HG03066 (cell line): ENCODE measurements around the gene TM4SF4.

Experiments used
- ATAC-seq: cut with Tn5 transposase; IDR thresholded peaks from one replicate; pipeline ENCODE4 v1.9.1; 2021; ENCODE audit warnings: low read depth; ENCODE audit not compliant: unreplicated experiment

Gene TM4SF4

DNA sequence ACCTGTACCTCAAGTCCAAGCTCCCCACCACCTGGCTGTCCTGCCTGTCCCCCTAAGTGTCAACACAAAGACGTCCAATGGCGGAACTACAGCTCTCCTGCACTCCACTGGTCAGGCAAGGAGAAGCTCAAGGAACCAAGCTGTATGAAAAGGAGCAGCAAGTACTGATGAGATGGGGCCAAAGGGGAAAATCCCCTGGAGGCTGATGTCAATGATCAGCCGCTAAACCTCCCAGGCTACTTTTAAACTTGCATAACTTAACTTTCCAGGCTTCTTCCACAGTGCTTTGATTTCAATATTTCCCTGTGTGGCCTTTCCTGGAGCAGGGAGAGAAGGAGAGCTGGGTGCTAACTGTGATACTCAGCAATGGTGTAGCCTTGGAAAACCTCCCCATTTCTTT, 35.0 kb downstream of the TM4SF4 start:
- ATAC-seq, result no peak

DNA sequence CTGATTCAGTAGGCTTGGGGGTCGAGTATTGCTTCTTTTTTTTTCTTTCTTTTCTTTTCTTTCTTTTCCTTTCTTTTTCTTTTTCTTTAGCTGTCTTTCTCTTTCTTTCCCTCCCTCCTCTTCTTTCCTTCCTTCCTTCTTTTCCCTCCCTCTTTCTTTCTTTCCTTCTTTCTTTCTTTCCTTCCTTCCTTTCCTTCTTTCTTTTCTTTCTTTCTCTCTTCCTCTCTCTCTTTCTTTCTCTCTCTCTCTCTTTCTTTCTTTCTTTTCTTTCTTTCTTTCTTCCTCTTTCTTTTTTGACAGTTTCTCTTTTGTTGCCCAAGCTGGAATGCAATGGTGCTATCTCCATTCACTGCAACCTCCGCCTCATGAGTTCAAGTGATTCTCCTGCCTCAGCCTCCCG, 36.0 kb downstream of the TM4SF4 start:
- ATAC-seq, result no peak

DNA sequence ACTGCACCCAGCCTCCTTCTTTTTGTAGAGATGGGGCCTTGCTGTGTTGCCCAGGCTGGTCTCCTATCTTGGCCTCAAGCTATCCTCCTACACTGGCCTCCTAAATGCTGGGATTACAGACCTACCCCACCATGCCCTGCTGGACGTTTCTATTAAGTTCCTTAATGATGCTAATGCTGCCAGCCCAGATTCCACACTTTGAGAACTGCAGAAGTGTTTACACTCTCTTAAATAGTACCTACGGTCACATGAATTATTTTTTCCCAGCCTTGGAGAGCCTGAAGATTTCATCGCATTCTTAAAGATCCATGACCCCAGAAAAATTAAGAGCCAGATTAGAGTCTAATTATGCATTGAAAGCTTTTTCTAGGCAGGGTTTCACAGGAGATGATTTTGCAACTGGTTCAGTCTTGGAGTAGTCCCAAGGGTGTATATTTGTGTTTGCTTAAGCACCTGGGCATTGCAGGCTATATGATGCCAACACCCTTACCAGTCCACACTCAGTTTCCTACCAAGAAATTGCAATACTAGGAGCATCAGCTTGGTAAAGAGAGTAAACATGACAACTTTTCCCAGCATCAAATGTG, 36.6 kb downstream of the TM4SF4 start:
- ATAC-seq, result no peak

DNA sequence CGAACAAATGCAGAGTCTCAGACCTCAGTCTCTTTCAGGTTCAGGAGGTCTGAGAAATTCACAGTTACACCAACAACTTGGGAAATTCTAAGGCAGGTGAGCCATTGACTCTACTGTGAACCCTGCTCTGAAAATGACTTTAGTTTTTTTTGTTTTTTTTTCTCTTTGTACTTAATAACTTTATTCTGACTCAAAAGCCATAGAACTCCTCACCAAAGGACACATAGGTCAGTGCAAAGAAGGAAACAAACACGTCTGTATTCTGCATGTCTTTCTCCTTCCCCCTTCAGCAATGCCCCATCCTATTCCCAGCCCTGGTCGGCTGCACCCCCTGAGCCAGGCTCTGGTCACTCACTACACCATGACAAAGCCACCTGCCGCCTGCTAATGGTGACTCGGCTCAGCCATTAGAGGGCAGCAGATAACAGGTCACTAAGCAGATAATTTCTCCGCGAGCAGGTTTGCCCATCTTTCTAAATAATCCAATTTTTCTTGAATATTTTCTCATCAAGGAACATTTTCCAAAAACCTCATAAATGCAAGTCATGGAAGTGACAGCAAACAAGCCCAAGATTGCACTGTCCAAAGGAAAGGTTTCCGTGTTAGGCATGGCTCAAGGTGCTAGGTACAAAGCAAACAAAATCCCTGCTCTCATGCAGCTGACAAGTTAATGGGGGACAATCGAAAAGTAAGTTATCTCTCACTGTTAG, 37.7 kb downstream of the TM4SF4 start:
- peak; percentile 88 for ATAC-seq

DNA sequence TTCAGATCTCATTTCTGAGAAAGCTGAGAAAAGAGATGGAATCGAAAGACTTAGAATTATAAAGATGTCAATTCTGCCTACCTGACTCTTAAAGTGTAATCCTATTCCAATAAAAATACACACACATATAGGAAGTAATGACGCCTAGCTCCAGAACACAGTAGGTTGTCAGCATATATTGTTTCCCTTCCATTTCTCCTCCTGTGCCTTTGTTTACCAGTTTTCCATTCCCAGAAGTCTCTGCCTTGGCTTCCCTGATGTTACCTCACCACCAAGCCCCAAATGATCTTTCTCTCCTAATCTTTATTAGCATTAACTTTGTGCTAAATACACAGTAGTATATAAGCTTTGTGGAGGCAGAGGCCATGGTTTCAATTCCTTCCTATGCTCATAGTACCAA, 40.0 kb downstream of the TM4SF4 start:
- no peak for ATAC-seq

DNA sequence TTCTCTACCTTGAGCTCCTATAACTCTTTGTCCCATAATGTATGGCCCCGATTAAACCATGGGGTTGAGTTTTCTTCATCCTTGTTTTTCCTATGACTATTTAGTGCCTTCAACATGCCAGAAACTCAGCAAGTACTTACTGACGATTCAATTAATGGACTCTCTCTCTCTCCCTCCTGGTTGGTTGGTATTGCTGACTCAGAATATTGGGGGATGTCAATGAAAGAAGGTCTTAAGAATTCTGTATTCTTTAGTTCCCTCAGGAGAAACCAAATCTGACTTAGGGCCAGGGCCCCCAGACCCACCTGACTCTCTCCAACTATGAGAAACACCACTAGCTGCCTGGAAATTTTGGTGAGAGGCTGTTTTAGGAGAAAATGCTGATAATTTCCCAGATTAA, 40.8 kb downstream of the TM4SF4 start:
- ATAC-seq, result no peak

DNA sequence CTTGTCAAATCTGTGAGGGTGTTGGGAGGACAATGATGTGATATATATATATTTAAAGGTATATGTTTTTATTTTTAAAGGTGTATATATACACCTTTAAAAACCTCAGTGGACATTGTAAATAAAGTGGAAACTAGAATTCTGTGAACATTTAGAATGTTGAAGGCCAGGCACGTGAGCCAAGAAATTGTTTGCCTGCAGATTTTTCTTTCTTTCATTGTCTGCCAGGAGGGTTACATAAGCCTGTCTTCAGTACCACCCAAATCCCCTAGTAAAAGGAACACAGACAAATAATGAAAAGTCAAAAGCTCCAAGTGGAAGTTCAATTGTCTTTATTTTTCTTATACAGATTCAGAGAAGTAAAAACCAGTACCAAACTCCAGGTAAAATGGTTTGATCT, 42.4 kb downstream of the TM4SF4 start:
- ATAC-seq, result no peak

DNA sequence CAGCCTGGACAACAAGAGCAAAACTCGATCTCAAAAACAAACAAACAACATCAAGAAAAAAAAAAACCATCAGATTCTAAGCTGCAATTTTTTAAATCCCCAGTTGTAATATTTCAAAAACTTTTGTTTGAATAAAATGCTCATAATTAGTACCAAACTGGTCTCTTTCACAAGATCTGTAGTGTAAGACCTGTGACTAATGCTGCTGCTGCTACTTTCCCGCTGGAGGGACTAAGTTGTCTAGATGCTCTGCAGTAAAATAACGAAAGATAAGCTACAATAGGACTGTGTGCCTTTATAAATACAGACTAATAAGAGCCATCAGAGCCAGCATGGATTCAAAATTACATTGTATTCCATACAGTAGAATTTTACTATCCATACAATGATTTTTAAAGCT, 45.4 kb downstream of the TM4SF4 start:
- ATAC-seq, result no peak

DNA sequence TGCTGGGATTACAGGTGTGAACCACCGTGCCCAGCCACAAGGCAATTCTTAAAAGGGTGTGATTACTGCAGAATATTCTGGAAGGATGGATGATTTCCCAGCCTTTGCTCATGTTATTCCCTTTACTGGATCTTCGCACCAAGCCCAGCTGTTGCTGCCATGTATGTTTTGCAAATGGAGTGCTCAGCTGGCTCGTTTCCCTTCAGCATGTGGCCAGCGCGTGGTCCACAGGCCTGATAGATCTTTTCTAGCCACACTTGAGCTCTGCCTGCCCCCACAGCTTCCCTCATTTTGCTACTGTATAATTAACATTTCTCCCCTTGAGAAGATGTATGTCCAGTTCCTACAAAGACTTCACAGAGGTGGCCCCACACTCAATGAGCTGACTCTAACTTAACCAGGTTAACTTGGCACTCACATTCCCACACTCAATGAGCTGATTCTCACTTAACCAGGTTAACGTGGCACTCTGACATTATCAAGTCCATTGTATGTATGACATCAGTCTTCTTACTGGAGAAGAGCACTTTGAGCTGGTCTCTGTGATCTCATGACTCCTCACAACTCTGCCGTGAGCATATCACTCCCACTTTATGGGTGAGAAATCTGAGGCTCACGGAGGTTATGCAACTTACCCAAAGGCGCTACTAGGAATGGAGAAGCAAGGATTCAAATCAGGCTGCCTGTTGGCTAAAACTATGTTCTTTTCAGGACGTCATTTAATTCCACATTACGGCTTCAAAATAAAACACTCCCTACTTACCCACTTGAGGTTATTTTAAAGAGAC, 49.2 kb downstream of the TM4SF4 start:
- ATAC-seq, result no peak

DNA sequence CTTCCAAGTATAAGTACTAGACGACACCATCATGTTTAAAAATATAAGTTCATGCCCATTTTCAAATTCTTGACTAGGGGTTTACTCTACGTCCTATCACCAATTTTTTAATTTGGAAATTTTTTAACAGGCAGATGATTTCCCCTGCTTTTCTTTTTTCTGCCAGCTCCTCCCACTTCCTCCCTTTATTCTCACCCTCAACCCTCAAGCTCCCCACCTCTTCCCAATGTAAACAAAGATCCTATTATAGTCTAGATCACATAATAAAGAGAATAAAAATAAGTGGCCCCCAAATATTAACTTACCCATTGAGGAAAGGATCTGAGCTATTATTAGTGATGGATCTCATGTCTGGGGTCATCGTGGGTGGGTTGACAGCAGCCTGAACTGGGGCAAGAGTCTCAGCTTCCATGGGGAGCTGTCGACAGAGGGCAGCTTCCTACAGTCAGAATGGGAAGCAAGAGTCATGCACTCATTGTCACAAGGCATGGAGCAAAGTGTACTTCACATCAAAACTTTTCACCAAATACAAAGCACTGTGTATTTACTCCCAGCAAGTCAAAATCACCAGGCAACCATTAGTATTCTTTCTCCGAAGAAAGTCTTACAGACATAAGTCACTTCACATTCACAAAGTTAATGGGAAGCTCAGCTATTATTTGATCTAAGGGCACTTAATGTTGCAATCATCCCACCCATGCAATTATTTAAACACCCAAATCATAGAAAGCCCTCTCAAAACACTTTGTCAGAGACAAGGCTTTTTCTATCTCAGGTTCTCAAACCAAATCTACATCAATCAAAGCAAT, 53.2 kb downstream of the TM4SF4 start:
- no peak for ATAC-seq

DNA sequence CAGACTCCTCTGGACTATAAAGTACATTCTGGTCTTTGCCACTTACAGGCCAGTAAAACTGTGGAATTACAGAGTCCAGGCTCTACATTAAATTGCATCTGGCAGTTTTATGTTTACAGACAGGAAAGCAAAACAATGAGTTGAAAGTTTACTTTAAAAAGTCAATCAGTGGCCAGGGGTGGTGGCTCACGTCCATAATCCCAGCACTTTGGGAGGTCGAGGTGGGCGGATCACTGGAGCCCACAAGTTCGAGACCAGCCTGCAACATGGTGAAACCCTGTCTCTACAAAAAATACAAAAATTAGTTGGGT, 53.8 kb downstream of the TM4SF4 start:
- ATAC-seq, result no peak

DNA sequence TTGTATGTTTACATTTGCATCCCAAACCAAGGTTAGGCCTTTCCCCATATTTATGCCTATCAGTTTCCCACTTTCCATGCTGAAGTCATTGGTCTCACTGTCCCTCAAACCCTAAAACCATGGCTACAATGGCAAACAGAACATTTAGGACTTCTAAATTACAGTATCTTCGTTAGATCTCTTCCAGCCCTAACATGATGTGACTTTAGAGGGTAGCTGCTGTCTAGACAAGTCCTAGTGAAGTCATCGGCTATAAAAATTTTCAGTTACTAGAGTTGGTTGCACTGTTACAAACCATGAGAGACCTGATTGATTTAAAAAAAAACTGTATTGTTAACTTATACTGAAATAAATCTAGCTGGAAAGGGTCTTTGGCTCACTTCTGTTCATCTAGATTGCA, 54.6 kb downstream of the TM4SF4 start:
- ATAC-seq, result no peak

DNA sequence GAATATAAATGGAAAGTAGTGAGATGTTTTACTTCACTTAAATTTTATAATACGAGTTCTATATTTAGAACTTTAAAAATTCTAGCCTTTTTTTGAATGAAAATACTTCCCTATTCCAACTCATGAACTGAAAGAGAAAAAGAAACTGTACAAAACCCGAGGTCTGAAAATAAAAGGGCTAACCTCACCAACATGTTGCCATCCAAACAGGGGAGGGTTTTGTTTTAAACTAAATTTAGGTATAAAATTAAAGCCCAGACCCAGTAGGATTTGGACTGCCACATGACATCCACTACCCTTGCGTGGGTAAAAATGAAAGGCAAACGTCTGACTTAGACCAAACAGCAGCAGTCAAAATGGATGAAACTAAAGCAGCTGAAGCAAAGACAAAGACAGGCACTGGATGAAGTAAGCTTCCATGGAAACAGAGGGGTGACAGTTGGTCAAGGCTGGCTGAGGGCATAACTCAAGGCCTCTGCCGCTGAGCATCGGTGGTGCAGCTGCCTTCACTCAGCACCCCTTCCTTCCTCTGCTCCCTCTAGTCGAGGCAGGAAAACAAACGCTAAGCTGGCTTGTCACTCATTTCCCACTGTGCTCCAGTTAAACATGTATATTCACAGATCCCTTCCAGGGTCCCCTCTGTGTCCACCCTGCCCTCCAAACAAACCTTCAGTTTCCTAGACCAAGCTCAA, 58.1 kb downstream of the TM4SF4 start:
- peak; percentile 49 for ATAC-seq

DNA sequence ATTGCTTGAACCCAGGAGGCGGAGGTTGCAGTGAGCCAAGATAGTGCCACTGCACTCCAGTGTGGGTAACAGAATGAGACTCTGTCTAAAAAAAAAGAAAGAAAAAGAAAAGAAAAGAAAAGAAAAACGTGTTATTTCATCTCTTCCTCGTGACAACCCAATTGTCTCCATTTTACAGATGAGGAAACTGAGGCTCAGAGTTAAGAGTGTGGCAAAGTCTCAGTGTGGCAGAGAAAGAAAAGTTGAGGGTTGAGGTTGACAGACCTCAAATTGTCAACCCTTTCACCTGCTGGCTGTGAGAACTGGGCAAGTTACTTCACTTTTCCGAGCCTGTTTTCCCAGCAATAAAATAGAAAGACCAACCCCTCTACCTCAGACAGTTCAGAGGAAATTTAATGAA, 59.6 kb downstream of the TM4SF4 start:
- ATAC-seq, result no peak

DNA sequence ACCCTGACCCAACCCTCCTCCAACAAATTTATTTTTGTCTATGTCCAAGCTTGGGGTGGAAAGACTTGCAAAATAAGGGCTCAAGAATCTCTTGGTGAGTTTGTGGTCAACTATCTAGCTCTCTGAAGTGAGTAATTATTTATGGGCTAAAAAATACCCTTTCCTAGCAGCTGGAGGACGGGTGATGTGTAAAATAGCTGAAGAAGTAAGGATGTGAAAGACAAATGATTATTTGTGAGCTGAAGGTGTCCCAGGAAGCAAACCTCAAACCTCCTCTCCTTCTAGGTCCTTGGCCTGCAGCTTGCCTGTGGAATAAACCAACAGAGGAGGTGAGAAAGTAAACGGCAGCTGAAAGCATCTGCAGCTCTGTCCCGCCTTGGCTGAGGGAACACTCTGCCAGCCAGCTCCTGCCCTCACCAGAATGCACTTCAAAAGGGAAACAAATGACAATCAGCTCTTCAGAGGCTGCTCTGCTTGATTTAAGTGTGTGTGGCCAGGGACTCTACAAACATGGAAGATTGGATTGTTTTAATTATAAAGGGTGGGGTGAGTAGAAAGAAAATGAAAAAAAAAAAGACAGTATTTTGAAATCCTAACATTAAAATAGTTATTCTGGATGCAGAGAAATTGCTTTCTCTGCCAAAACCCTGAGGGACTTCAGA, 60.3 kb downstream of the TM4SF4 start:
- ATAC-seq, result no peak

DNA sequence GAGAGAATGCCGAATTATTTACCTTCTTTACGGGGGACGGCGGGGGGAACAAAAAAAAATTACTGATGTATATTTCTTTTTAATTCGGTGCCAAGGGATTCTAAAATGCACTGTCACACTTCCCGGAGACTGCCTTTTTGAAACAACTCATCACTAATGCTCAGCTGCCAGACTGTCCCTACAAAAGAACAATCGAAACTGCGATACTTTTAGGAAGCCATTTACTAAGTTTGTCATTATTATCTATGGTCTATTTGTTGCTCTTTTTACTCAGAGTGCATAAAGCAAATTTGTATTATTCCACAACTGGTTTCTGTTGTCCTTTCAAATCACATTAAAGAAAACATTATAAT, 60.8 kb downstream of the TM4SF4 start:
- ATAC-seq, result no peak

DNA sequence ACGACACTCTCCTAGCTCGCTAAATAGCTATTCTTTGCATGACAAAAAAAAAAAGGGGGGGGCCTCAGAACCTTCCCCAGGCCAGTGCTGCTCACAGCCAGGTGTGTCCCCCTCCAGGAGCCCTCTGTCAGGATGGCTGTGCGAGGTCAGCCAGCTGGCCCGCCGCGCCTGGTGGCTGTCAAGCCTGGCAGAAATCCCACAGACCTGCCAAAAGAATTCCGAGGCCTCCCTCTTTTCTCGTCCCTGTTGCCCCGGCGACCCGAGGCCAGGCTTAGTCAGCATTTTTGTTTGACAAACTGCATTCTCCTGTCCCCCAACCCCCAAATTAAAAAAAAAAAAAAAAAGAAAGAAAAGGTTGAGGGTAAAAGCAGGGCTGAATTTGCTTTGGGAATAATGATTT, 61.9 kb downstream of the TM4SF4 start:
- no peak for ATAC-seq

DNA sequence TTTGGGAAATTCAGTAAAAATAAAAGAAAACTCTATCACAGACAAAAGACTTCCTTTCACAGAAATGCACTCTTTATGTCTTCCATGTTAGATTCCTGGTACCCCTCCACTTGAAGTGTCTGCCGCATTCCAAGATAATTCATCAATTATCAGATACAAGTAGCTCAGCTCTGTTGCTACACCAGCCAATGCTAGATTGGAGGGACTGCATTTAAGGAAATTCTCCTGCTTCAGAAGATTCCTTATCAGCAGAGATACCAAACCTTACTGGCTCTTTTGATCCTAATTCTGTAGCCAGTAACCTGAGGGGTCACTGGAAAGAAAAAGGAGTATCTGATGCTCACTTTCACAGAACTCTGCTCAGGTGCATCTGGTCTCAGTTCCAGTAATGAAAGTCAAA, 63.9 kb downstream of the TM4SF4 start:
- no peak for ATAC-seq

DNA sequence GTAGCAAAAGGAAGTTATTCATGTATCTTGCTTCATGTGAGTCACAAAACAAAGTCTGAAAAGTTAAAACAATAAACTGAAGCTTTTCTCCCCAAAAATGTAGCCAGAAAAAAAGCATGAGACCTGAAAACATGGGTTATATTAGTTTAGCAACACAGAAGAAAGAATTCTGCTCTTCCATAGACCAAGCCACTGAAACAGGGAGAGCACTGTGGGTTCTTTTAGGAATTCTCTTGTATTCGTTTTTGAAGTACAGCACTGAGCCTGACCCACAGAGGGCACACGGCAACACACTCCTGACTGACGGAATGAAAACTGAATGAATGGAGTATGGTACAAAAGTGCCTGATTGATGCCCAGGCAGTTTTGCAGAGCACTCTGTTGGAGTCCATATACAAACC, 66.6 kb downstream of the TM4SF4 start:
- no peak for ATAC-seq
